ENCODE results near the gene HCN2. TPM values are rescaled to one million over a fixed set of nuclear protein-coding genes. Genes with fewer than 3 reads are reported as not detected.
"Not testable (repeated sequence)": the region's sequence is repeated elsewhere in the genome, so short reads cannot be mapped to it uniquely, and the experiment has no call there.

The HCN2 gene
- total RNA-seq, 3 donors from 2014 or later (not counting 1 experiment from before 2014, with no cell fraction given), result 0.96 to 1.6 (median 1.1) TPM

GRCh38 chr19:583198-583967 is 6.3 kb upstream of the HCN2 start:
- no peak for TF ChIP-seq CTCF (IDR thresholded peaks at IDR 0.05)
- Mint-ChIP-seq H3K27ac (no peak overlapping the region), H3K4me1 (peaks cover 5 to 7% of the 10 kb centered on the region in 2 donors), H3K27me3 (ENCODE audit: low read depth in 2 of 2) (no peaks in the 10 kb centered on the region), H3K9me3 (no peaks in the 10 kb centered on the region), H3K36me3 (no peaks in the 10 kb centered on the region), H3K4me3 (peak overlapping the region; percentile 47)
- Histone ChIP-seq H3K4me1 (ENCODE audit: control insufficient read depth, insufficient read depth, low read length) (peaks cover 19% of the 10 kb centered on the region), H3K9me3 (ENCODE audit: control insufficient read depth, insufficient read depth, low read length) (no peaks in the 10 kb centered on the region), H3K4me3 (ENCODE audit: low read length) (no peak overlapping the region), H3K27ac (ENCODE audit: low read length) (no peak overlapping the region), H3K36me3 (ENCODE audit: control insufficient read depth, insufficient read depth, low read length) (peaks cover 33% of the 10 kb centered on the region), H3K27me3 (ENCODE audit: control insufficient read depth, insufficient read depth, low read length) (peaks cover 4% of the 10 kb centered on the region)
- ATAC-seq, result no peak
- intact Hi-C loops (cut with micrococcal nuclease), result no loop called here
- no peak for DNase-seq
- WGBS (ENCODE audit: insufficient coverage), result 95% methylated on average over 27 of the region's 27 CpGs

GRCh38 chr19:583968-584239 is 5.8 kb upstream of the HCN2 start:
- H3K4me3 ChIP-seq (ENCODE audit: low read length), result no peak overlapping the region
- no peaks in the 10 kb centered on the region for H3K27me3 Mint-ChIP-seq (ENCODE audit: low read depth in 2 of 2)
- 91% methylated on average over 5 of the region's 5 CpGs for WGBS (ENCODE audit: insufficient coverage)
- no peak for ATAC-seq
- H3K27ac ChIP-seq (ENCODE audit: low read length), result no peak overlapping the region
- no peak for TF ChIP-seq CTCF (IDR thresholded peaks at IDR 0.05)
- no peaks in the 10 kb centered on the region for H3K36me3 Mint-ChIP-seq
- H3K4me1 Mint-ChIP-seq, result peaks cover 5 to 6% of the 10 kb centered on the region in 2 donors
- H3K9me3 Mint-ChIP-seq, result no peaks in the 10 kb centered on the region
- no peak overlapping the region for H3K27ac Mint-ChIP-seq
- peaks cover 24% of the 10 kb centered on the region for H3K4me1 ChIP-seq (ENCODE audit: control insufficient read depth, insufficient read depth, low read length)
- no peaks in the 10 kb centered on the region for H3K9me3 ChIP-seq (ENCODE audit: control insufficient read depth, insufficient read depth, low read length)
- intact Hi-C loops (cut with micrococcal nuclease), result loop anchor here (1.0 kb wide), 1 partner anchor 150 kb away; no protein-coding TSS in a partner anchor
- DNase-seq, result no peak
- peak overlapping the region; percentile 47 for H3K4me3 Mint-ChIP-seq
- H3K27me3 ChIP-seq (ENCODE audit: control insufficient read depth, insufficient read depth, low read length), result peaks cover 8% of the 10 kb centered on the region
- H3K36me3 ChIP-seq (ENCODE audit: control insufficient read depth, insufficient read depth, low read length), result peaks cover 33% of the 10 kb centered on the region

GRCh38 chr19:584240-585001 is 5.3 kb upstream of the HCN2 start:
- Mint-ChIP-seq H3K27me3 (ENCODE audit: low read depth in 2 of 2) (no peaks in the 10 kb centered on the region), H3K4me3 (no peak overlapping the region), H3K4me1 (peaks cover 5 to 6% of the 10 kb centered on the region in 2 donors), H3K36me3 (no peaks in the 10 kb centered on the region), H3K9me3 (no peaks in the 10 kb centered on the region), H3K27ac (no peak overlapping the region)
- intact Hi-C loops (cut with micrococcal nuclease), result loop anchor here (1.0 kb wide), 1 partner anchor 150 kb away; no protein-coding TSS in a partner anchor
- no peak overlapping the region for H3K4me3 ChIP-seq (ENCODE audit: low read length)
- peaks cover 29% of the 10 kb centered on the region for H3K4me1 ChIP-seq (ENCODE audit: control insufficient read depth, insufficient read depth, low read length)
- peak; percentile 84 for TF ChIP-seq CTCF (IDR thresholded peaks at IDR 0.05)
- H3K27ac ChIP-seq (ENCODE audit: low read length), result no peak overlapping the region
- H3K9me3 ChIP-seq (ENCODE audit: control insufficient read depth, insufficient read depth, low read length), result no peaks in the 10 kb centered on the region
- DNase-seq (peak; percentile 68 to 83), ATAC-seq (peak; percentile 71 to 78 (median 77))
- peaks cover 12% of the 10 kb centered on the region for H3K27me3 ChIP-seq (ENCODE audit: control insufficient read depth, insufficient read depth, low read length)
- H3K36me3 ChIP-seq (ENCODE audit: control insufficient read depth, insufficient read depth, low read length), result peaks cover 33% of the 10 kb centered on the region
- 41% methylated on average over 38 of the region's 38 CpGs for WGBS (ENCODE audit: insufficient coverage)

- WGBS (ENCODE audit: insufficient coverage), result 90% methylated on average over 34 of the region's 34 CpGs
- H3K36me3 Mint-ChIP-seq; H3K27ac Mint-ChIP-seq; DNase-seq; H3K27me3 Mint-ChIP-seq (ENCODE audit: low read depth in 2 of 2); H3K9me3 ChIP-seq (ENCODE audit: control insufficient read depth, insufficient read depth, low read length); intact Hi-C loops (cut with micrococcal nuclease); ATAC-seq; H3K9me3 Mint-ChIP-seq; H3K27ac ChIP-seq (ENCODE audit: low read length); H3K4me1 Mint-ChIP-seq; H3K4me3 Mint-ChIP-seq; H3K4me3 ChIP-seq (ENCODE audit: low read length): not testable (repeated sequence)
- peaks cover 27% of the 10 kb centered on the region for H3K36me3 ChIP-seq (ENCODE audit: control insufficient read depth, insufficient read depth, low read length)
- H3K27me3 ChIP-seq (ENCODE audit: control insufficient read depth, insufficient read depth, low read length), result peaks cover 12% of the 10 kb centered on the region
- H3K4me1 ChIP-seq (ENCODE audit: control insufficient read depth, insufficient read depth, low read length), result peaks cover 29% of the 10 kb centered on the region
Measured at GRCh38 chr19:585146-585545, 4.5 kb upstream of the HCN2 start.

Data from natural killer cell (primary cell).